Activated T-cell treated with anti-CD3 and anti-CD28 coated beads, Interleukin-2, amount 50 U/mL, for 72 hours (primary cell): ENCODE data around the gene PPP1R13L. TPM values are rescaled to one million over a fixed set of nuclear protein-coding genes. Genes with fewer than 3 reads are reported as not detected.
"Not testable (repeated sequence)": the region's sequence is repeated elsewhere in the genome, so short reads cannot be mapped to it uniquely, and the experiment has no call there.

ENCODE experiments used
- ATAC-seq, 2 donors: fragments of 150-1000 bp; cut with Tn5 transposase; replicated peaks in 1 of 2; 2 replicates each; pipeline ENCODE4 v1.10.0; 2021; ENCODE audit warnings: moderate library complexity in 2 of 2, mild to moderate bottlenecking in 1 of 2
- DNase-seq, 2 donors: peaks; one replicate each; pipeline ENCODE4 v3.0.0; 2021 to 2022; ENCODE audit warnings: mixed read lengths in 1 of 2
- H3K27ac Mint-ChIP-seq: one replicate; pipeline ENCODE4 v1.8.0; 2022; ENCODE audit warnings: mild to moderate bottlenecking, moderate library complexity, mixed read lengths
- H3K27me3 Mint-ChIP-seq: one replicate; pipeline ENCODE4 v1.8.0; 2022; ENCODE audit warnings: low read depth, mixed read lengths
- H3K36me3 Mint-ChIP-seq, 2 donors: one replicate each; pipeline ENCODE4 v1.8.0; 2022; ENCODE audit warnings: mixed read lengths in 2 of 2, mild to moderate bottlenecking in 1 of 2; ENCODE audit not compliant: insufficient read depth in 2 of 2
- H3K4me1 Mint-ChIP-seq: one replicate; pipeline ENCODE4 v1.8.0; 2022; ENCODE audit warnings: low read depth, mixed read lengths
- H3K4me3 Mint-ChIP-seq, 2 donors: one replicate each; pipeline ENCODE4 v1.8.0; 2022; ENCODE audit warnings: mild to moderate bottlenecking in 2 of 2, mixed read lengths in 2 of 2, moderate library complexity in 2 of 2
- H3K9me3 Mint-ChIP-seq, 2 donors: one replicate each; pipeline ENCODE4 v1.8.0; 2022; ENCODE audit warnings: mixed read lengths in 2 of 2
- total RNA-seq, 2 donors: library from RNA; stranded (reverse); gene quantifications; one replicate each; pipeline ENCODE4 v1.2.3, GENCODE V29; 2022

The PPP1R13L gene
- total RNA-seq, 2 donors from 2014 or later = 22.7 to 32.0 TPM

DNA sequence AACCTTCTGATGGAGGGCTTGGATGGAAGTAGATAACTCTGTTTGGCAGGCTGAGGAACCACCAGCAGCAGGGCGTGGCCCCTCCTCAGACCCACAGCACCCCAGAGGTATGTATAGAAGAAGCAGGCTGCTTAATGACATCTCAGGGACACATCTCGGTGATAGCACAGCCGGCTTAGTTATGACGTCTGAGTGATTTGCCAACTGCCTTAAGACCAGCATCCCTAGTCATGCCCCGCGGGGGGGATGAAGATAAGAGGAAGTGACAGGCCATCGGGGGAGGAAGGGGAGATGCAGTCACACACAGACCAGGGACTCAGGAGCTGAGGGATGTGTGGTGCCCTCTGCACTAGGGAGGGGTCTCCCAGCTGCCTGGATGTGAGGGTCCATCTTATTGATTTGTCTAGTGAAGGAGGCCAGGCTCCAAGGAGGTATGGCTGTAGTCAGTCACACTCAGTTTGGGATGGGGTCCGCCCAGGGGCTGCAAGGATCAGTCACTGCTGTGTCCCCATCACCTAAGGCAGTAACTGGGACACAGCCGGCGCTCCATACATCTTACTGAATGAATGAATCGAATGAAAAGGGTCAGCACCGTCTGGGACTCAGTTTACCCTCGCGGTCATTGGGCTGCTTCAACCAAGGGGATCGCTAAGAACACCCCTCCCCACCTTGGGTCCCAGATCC lies 38.1 kb upstream of the PPP1R13L start:
- DNase-seq (peak in 1 of 2 donors; percentile 27), ATAC-seq (no peak)

DNA sequence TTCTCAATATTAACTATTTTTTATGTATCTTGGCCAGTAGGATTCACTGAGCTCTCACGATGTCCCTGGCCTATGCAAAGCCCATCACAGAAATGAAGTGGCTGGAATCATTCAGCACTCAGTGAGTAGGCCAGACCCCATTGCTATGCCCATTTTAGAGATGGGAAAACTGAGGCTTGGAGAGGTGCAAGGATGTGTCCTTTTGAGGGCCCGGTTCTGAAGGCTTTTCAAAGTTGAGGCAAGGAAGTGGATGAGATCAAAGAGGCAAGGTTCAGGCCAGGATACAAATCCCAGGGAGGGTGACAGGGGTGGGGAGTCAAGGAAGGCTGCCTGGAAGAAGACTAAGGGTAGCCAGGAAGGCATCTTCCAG lies 37.5 kb upstream of the PPP1R13L start:
- H3K27ac Mint-ChIP-seq = no peak overlapping the region
- ATAC-seq = no peak
- no peak for DNase-seq
- no peaks in the 10 kb centered on the region for H3K9me3 Mint-ChIP-seq
- H3K27me3 Mint-ChIP-seq = no peaks in the 10 kb centered on the region
- peak overlapping the region; percentile 88 for H3K4me3 Mint-ChIP-seq
- H3K36me3 Mint-ChIP-seq = no peaks in the 10 kb centered on the region
- peaks cover 40% of the 10 kb centered on the region for H3K4me1 Mint-ChIP-seq

More for the DNA sequence above, 38.1 kb upstream of the PPP1R13L start:
- no peaks in the 10 kb centered on the region for H3K27me3 Mint-ChIP-seq
- H3K4me3 Mint-ChIP-seq = peak overlapping the region; percentile 88
- H3K36me3 Mint-ChIP-seq = no peaks in the 10 kb centered on the region
- H3K9me3 Mint-ChIP-seq = no peaks in the 10 kb centered on the region
- peak overlapping the region; percentile 2 for H3K27ac Mint-ChIP-seq
- peaks cover 40% of the 10 kb centered on the region for H3K4me1 Mint-ChIP-seq

DNA sequence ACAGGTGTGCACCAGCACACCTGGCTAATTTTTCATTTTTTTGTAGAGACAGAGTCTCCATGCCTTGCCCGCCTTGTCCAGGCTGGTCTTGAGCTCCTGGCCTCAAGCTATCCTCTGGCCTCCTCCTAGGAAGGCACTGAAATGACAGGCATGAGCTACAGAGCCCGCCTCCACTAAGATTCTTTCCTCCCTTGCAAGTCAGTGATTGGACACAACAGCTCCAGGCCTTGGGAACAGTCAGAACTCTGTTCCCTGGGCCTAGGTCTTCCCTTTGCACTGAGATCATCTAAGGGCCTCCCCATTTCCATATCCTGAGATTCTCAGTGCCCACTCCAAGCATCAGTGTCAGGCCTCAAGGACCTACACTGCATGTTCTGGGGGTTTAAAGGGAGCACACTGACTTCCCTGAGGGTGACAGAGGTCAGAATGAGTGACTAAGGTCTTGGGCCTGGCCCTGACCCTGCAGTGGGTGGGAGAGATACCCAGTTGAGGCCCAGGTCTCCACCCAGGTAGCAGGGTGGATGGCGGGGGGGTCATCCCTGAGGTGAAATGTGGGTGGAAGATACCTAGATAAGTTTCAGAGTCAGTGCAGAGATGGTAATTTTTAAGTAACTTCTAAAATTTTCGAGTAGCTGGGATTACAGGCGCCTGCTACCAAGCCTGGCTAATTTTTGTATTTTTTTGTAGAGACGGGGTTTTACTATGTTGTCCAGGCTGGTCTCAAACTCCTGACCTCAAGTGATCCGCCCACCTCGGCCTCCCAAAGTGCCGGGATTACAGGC lies 36.2 kb upstream of the PPP1R13L start:
- ATAC-seq (no peak), DNase-seq (no peak)
- H3K9me3 Mint-ChIP-seq = no peaks in the 10 kb centered on the region
- no peaks in the 10 kb centered on the region for H3K27me3 Mint-ChIP-seq
- no peaks in the 10 kb centered on the region for H3K36me3 Mint-ChIP-seq
- no peak overlapping the region for H3K27ac Mint-ChIP-seq
- H3K4me1 Mint-ChIP-seq = peaks cover 38% of the 10 kb centered on the region
- H3K4me3 Mint-ChIP-seq = peak overlapping the region; percentile 71 to 78

DNA sequence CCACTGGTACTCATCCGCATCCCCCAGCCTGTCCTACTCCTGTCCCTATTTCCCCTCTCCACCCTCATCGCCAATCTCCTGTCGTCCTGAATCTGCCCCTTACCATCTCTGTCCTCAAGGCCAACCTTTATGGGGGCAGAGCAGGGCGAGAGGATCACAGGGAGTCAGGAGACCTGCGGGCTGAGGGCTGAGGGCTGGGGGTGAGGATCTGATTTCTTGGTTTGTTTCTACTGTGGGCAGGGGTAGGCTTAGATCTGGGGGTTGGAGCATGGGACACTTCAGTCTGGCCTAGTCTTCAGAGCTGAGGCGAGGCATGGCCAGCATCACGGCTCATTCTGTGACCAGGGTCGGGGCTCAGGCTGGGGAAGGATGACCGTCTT lies 35.4 kb upstream of the PPP1R13L start:
- Mint-ChIP-seq H3K27ac (no peak overlapping the region), H3K4me1 (peaks cover 36% of the 10 kb centered on the region), H3K4me3 (peak overlapping the region; percentile 71 to 78), H3K9me3 (no peaks in the 10 kb centered on the region), H3K36me3 (no peaks in the 10 kb centered on the region), H3K27me3 (no peaks in the 10 kb centered on the region)
- DNase-seq (no peak), ATAC-seq (no peak)

DNA sequence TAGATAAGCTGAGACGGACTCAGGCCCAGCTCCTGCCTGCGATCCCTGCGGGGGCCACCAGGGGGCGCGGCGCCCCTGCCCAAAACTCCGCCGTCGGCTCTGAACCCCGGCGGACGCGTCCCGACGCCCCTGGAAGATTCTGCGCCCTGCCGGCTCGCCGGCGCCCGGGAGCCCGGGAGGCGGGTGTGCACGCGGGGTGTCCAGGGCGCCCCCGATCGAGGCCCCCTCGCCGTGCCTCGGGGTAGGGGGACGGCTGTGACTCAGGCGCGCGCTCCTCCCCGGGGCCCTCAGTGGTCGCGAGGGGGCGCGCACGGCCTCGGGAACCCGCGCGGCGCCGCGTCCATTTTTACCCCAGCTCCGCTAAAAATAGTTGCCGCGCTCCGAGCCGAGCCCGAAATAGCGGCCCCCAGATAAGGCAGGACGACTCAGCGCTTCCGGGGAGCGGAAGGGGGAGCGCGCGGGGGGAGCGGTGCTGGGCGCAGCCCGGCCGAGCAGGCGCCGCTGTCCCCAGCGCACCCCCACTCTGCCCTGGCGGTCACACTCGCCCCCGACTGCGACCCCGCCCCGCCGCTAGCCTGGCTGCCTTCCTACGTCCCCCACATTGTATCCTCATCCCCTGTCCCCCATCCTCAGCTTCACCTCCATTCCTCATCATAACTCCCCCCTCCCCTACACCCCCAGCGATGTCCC lies 34.8 kb upstream of the PPP1R13L start:
- Mint-ChIP-seq H3K4me3 (peak overlapping the region; percentile 71 to 78), H3K27me3 (no peaks in the 10 kb centered on the region), H3K36me3 (no peaks in the 10 kb centered on the region), H3K9me3 (no peaks in the 10 kb centered on the region), H3K4me1 (peaks cover 36% of the 10 kb centered on the region), H3K27ac (no peak overlapping the region)
- peak; percentile 82 to 89 for DNase-seq
- peak; percentile 74 to 77 for ATAC-seq

DNA sequence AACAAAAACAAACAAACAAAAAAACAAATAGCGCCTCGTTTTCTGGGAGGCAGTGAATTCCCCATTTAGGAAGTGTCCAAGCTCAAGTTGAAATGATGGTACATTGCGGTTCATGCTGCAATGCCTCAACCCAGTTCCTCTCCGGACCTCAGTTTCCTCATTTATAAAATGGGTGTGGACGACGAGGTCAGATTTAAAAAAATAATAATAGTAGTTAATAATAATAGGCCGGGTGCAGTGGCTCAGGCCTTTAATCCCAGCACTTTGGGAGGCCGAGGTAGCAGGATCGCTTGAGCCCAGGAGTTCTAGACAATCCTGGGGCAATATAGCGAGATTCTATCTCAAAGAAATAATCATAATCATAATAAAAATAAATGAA lies 34.3 kb upstream of the PPP1R13L start:
- Mint-ChIP-seq H3K4me3 (peak overlapping the region; percentile 71 to 78), H3K36me3 (no peaks in the 10 kb centered on the region), H3K27ac (no peak overlapping the region), H3K27me3 (no peaks in the 10 kb centered on the region), H3K9me3 (no peaks in the 10 kb centered on the region), H3K4me1 (peaks cover 30% of the 10 kb centered on the region)
- no peak for DNase-seq
- no peak for ATAC-seq

DNA sequence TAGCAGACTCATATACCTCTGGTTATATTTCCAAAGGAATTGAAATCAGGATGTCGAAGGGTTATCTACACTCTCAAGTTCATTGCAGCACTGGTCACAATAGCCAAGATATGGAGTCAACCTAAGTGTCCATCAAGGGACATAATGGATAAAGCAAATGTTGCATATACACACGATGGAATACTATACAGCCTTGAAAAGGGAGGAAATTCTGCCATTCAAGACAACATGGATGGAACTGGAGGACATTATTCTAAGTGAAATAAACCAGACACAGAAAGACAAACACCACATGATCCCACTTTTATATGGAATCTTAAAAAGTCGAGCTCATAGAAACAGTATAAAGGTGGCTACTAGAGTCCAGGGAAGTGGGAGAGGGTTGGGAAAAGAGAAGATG lies 32.5 kb upstream of the PPP1R13L start:
- DNase-seq = no peak
- no peak overlapping the region for H3K4me3 Mint-ChIP-seq

DNA sequence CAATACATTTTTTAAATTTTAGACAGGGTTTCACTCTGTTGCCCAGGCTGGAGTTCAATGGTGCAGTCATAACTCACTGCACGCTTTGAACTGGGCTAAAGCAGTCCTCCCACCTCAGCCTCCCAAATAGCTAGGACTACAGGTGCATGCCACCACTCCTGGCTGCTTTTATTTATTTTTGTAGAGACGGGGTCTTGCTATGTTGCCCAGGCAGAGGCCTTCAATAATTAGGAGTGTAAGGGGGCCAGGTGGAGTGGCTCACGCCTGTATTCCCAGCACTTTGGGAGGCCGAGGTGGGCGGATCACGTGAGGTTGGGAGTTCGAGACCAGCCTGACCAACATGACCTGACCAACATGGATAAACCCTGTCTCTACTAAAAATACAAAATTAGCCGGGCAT lies 27.7 kb upstream of the PPP1R13L start:
- peaks cover 10% of the 10 kb centered on the region for H3K4me1 Mint-ChIP-seq
- H3K27me3 Mint-ChIP-seq, H3K27ac Mint-ChIP-seq, H3K9me3 Mint-ChIP-seq, DNase-seq, H3K4me3 Mint-ChIP-seq, H3K36me3 Mint-ChIP-seq, ATAC-seq: not testable (repeated sequence)

More for the DNA sequence above, 32.5 kb upstream of the PPP1R13L start:
- ATAC-seq = no peak
- H3K27me3 Mint-ChIP-seq = no peaks in the 10 kb centered on the region
- no peak overlapping the region for H3K27ac Mint-ChIP-seq
- H3K9me3 Mint-ChIP-seq = no peaks in the 10 kb centered on the region
- H3K36me3 Mint-ChIP-seq = no peaks in the 10 kb centered on the region
- peaks cover 14% of the 10 kb centered on the region for H3K4me1 Mint-ChIP-seq

DNA sequence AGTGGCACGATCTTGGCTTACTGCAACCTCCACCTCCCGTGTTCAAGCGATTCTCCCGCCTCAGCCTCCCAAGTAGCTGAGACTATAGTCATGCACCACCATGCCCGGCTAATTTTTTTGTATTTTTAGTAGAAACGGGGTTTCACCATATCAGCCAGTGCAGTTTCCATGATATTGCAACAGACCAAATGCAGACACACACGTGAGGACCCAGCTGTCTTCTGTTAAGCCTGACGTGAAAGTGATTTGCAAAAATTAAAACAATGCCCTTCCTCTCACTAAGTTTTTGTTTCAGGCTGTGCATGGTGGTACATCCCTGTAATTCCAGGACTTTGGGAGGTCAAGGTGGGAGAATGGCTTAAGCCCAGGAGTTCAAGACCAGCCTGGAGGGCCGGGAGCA lies 26.1 kb upstream of the PPP1R13L start:
- not testable (repeated sequence) for ATAC-seq, H3K27me3 Mint-ChIP-seq, H3K9me3 Mint-ChIP-seq, H3K4me3 Mint-ChIP-seq, DNase-seq, H3K27ac Mint-ChIP-seq, H3K36me3 Mint-ChIP-seq
- peaks cover 18% of the 10 kb centered on the region for H3K4me1 Mint-ChIP-seq

DNA sequence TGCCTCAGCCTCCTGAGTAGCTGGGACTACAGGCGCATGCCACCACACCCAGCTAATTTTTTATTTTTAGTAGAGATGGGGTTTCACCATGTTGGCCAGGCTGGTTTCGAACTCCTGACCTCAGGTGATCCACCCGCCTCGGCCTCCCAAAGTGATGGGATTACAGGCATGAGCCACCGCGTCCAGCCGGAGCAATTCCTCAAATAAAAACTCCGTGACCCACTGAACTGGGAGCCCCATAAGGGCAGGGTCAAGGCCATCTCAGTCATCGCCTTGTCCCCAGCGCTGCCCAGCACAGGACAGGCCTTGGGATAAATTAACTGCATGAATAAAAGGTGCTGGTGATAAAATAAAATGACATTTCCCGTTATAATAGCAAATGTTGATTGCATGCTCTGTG lies 25.0 kb upstream of the PPP1R13L start:
- H3K27ac Mint-ChIP-seq, H3K9me3 Mint-ChIP-seq, H3K27me3 Mint-ChIP-seq, ATAC-seq, H3K4me3 Mint-ChIP-seq, H3K36me3 Mint-ChIP-seq, DNase-seq: not testable (repeated sequence)
- H3K4me1 Mint-ChIP-seq = peaks cover 18% of the 10 kb centered on the region

DNA sequence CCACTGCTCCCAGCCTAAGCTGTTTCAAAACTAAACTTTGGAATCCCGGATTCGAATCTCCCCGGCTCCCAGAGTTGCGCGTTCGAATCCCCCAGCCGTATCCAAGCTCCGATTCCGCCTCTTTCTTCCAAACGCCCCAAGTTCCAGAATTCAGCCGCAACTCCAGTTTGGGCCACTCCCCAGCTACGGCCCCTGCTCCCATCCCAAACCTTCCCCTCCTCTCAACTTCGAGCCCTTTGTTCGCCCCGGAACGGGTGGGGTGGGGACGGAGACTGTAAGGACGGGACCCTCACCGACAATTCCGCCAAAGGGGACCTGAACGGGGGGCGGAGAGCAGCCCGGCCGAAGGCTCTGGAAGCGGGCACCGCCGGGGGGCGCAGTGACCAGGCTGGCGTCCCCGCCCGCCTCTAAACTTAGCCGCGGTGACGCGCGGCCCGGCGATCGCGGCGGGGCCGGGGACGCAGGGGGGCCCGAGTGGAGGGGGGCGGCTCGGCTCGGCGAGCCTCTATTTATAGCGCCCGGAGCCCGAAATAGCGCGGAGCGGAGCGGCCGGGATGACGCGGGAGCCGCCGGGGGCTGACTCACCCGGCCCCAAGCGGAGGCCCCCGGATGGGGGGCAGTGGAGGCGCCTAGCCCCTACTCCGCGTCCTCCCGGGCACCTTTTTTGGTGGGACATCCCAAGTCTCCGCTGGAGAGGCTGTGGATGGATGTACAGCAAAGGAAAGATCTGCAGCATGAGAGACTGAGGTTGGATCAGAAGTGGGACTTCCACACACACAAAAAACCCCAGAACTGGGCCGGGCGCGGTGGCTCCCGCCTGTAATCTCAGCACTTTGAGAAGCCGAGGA lies 23.7 kb upstream of the PPP1R13L start:
- Mint-ChIP-seq H3K4me3 (peak overlapping the region; percentile 87 to 89), H3K36me3 (no peaks in the 10 kb centered on the region), H3K27me3 (peaks cover 6% of the 10 kb centered on the region), H3K27ac (peak overlapping the region; percentile 51), H3K9me3 (no peaks in the 10 kb centered on the region), H3K4me1 (peaks cover 31% of the 10 kb centered on the region)
- ATAC-seq (peak in 1 of 2 donors; percentile 21), DNase-seq (peak in 1 of 2 donors; percentile 45)

DNA sequence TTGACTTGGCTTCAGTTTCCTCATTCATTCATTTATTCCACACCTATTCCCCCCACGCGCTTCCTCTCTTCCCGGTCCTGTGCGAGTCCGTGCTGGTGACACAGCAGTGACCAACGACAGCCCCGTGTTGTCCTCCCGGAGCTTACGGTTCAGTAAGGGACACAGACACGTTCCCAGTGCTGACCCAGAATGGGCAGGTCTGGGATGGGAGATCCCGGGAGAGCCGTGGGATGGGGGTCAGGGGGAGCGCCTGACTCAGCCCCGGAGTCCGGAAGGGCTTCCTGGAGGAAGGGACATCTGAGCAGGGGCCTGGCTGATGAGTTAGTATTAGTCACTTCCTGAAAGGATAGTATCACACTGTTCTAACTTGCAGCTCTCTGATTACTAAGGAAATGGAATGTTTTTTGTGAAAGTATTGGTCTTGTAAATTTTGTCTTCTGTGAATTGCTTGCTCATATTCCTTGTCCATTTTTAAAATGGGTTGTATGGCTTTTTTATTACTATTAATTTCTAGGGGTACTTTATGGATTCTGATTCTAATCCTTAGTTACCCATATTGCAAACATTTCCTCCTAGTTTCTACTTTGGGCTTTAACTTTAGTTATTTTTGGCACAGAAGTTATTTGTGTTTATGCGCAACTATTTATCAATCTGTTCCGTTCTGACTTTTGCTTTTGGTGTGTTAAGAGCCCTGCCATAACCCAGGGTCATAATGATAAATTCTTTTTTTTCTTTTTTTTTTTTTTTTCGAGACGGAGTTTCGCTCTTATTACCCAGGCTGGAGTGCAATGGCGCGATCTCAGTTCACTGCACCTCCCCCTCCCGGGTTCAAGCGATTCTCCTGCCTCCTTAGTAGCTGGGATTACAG lies 19.6 kb upstream of the PPP1R13L start:
- DNase-seq (peak; percentile 60 to 63), ATAC-seq (peak; percentile 69 to 72)
- H3K27me3 Mint-ChIP-seq = peaks cover 6% of the 10 kb centered on the region
- peaks cover 68% of the 10 kb centered on the region for H3K4me1 Mint-ChIP-seq
- peak overlapping the region; percentile 97 to 99 for H3K4me3 Mint-ChIP-seq
- no peaks in the 10 kb centered on the region for H3K9me3 Mint-ChIP-seq
- peaks cover 0 to 3% of the 10 kb centered on the region in 2 donors for H3K36me3 Mint-ChIP-seq
- H3K27ac Mint-ChIP-seq = peak overlapping the region; percentile 89
